Left colon (tissue), 2 donors: ENCODE data around the gene LDHD. TPM values are rescaled to one million over a fixed set of nuclear protein-coding genes. Genes with fewer than 3 reads are reported as not detected.

ENCODE experiments used
- ATAC-seq: fragments of 200-7000 bp; cut with Tn5 transposase; one replicate; pipeline ENCODE4 v1.9.1; 2020; ENCODE audit warnings: mild to moderate bottlenecking, moderate library complexity
- DNase-seq, 2 donors: peaks; one replicate each; pipeline ENCODE4 v3.0.0-alpha.2; 2020
- intact Hi-C, 2 donors: fragments of 100-400 bp; cut with DNase I in 1 of 2; cut with micrococcal nuclease in 1 of 2; formaldehyde crosslinking; loops; one replicate each; pipeline versions ENCODE4 v1.11.2 to v1.14.0; 2022; cut with DNase I, micrococcal nuclease
- total RNA-seq, 2 donors: library from RNA; stranded (reverse); fragmentation: NEBNext Ultra II Directional; extraction: Animal tissue kit (Norgen Biotek cat#: 25700); gene quantifications; one replicate each; pipeline ENCODE4 v1.2.1, GENCODE V29; 2021
- donor health status: DM: no; HTN: no; CAD: no.
- donor health status: DM: yes; HTN: yes; CAD: no.

Gene LDHD
- total RNA-seq, 2 donors from 2014 or later: 85.0 to 89.2 TPM

GRCh38 chr16:75070012-75070841 lies 46.4 kb downstream of the LDHD start:
- intact Hi-C loops: no loop called here
- DNase-seq (peak in 1 of 2 donors; percentile 29), ATAC-seq (peak; percentile 28)

GRCh38 chr16:75068085-75069031 lies 48.2 kb downstream of the LDHD start:
- intact Hi-C loops: no loop called here
- ATAC-seq (no peak), DNase-seq (no peak)

- ATAC-seq: no peak
- intact Hi-C loops: no loop called here
- no peak for DNase-seq
Observed at GRCh38 chr16:75066861-75067447, 49.6 kb downstream of the LDHD start.

- ATAC-seq (peak; percentile 82), DNase-seq (peak; percentile 47 to 56)
- intact Hi-C loops: no loop called here
Observed at GRCh38 chr16:75065521-75066149, 50.9 kb downstream of the LDHD start.

GRCh38 chr16:75065149-75065505 lies 51.5 kb downstream of the LDHD start:
- intact Hi-C loops: no loop called here
- DNase-seq: peak in 1 of 2 donors; percentile 47
- no peak for ATAC-seq

GRCh38 chr16:75064403-75065148 lies 52.0 kb downstream of the LDHD start:
- intact Hi-C loops: no loop called here
- ATAC-seq: peak; percentile 81
- DNase-seq: peak; percentile 60 to 79

- intact Hi-C loops: no loop called here
- no peak for ATAC-seq
- no peak for DNase-seq
Observed at GRCh38 chr16:75063549-75064088, 53.0 kb downstream of the LDHD start.

- intact Hi-C loops: no loop called here
- ATAC-seq (no peak), DNase-seq (no peak)
Observed at GRCh38 chr16:75062976-75063346, 53.6 kb downstream of the LDHD start.

GRCh38 chr16:75062135-75062975 lies 54.2 kb downstream of the LDHD start:
- ATAC-seq: no peak
- no peak for DNase-seq
- intact Hi-C loops: no loop called here

Other genes starting within 250 kb of the LDHD start
- gene WDR59, start 131.7 kb downstream of the LDHD start, total RNA-seq: 10 to 100 TPM; 50.9 to 58.1 TPM
- gene ZNRF1, start 117.8 kb downstream of the LDHD start, total RNA-seq: 10 to 100 TPM; 36.4 to 38.2 TPM
- 1 to 10 TPM; 3.1 to 6.2 TPM for gene ZFP1, start 31.7 kb upstream of the LDHD start, total RNA-seq
- 1 to 10 TPM in 1 of 2 donors, not detected in 1; 6.1 TPM for gene CTRB2, start 90.4 kb upstream of the LDHD start, total RNA-seq
- gene CTRB1, start 102.2 kb upstream of the LDHD start, total RNA-seq: 1 to 10 TPM in 1 of 2 donors, not detected in 1; 2.4 TPM
- gene BCAR1, start 134.8 kb upstream of the LDHD start, total RNA-seq: 100 to 1,000 TPM; 139 to 145 TPM